Hepatic stellate cell (primary cell): Measurements from ENCODE around the gene KRTAP22-2.

Experiments
- DNase-seq: peaks from one replicate; pipeline ENCODE4 v3.0.0; 2011; ENCODE audit warnings: low spot score

The KRTAP22-2 gene

DNA sequence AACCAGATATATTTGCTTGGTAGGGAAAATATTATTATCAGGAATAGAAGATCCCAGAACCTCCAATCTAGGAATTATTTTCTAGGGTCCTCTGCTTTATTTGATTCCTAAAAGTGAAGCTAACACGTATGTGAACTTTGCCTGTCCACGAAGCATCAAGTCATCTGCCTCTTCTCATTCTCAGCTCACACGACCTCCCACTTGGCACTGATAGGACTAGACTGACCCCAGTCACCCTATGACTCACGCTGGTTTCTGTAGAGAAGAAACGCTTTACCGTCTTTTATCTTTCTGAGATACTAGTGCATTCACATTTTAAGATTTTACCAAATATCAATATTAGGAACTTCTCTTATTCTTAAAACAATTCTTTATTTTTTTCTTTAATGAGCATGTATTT, 27.1 kb downstream of the KRTAP22-2 start:
- no peak for DNase-seq

- DNase-seq: no peak
These were observed 28.2 kb downstream of the KRTAP22-2 start for GRCh38 chr21:30561957-30562356.

DNA sequence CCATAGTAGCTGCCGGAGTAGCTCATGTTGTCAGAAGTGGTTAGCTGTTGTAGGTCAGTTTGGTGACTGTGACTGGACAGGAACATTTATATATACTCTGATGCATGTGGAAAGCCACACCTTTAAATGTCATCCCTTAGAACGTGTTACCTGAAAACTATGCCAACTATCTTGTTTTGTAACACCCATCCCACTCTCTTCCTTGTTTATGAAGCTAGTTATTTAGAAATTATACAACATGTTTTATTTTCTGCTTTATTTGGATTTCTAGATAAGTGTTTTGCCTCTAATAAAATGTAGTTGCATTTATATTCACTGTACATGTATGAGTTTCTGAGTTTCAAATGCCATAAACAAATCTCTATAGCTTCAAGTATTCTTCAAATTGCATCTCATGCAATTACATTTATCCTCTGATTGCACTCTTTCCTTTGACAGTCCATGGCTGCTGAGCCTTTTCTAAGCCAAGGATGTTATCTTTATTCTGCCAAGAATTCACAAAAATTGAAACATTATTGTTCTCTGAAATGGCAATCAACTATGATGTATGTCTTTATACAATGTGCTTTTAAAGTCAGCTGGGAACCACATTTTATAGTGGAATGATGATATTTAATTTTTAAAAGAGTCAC, 28.8 kb downstream of the KRTAP22-2 start, which contains the start of gene KRTAP19-7:
Gene KRTAP19-7, minus strand, starts transcription at position 51 of the 632 bp plus-strand sequence. Its CDS starts 25 bp downstream, at position 26.
- DNase-seq: no peak

DNA sequence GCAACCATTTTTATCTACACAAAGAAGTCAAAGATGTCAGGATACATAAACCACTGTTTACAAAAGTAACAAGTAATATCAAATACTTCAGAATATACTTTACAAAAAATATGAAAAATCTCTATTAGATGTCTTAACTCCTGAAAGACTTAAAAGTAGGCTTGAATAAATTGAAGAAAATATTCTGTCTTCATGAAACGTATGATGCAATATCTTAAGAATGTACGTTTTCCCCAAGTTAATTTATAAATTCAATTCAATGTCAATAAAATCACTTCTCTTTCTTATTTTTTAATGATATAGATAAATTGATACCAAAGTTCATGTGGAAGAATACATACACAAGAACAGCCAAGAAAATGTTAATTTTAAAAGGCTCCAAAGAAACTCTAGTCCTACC, 35.1 kb downstream of the KRTAP22-2 start:
- DNase-seq: no peak

DNA sequence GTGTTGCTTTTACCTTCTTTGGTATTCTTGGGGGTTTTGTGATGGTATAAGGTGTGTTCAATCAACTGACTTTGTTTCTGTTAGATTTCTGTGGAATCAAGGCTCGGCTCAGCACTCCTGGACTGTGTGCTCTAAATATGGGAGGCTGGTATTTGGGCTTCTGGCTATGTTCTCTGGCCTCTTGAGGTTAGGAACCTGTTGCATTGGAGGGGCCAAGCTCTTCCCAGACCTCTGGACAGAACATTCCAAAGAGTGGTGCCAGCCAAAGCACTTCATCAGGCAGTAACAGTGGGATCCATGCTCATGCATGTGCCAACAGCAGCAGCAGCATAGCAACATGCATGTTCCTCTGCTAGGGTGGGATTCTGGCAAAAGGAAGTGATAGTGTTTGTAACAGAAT, 37.4 kb downstream of the KRTAP22-2 start:
- DNase-seq: no peak

DNA sequence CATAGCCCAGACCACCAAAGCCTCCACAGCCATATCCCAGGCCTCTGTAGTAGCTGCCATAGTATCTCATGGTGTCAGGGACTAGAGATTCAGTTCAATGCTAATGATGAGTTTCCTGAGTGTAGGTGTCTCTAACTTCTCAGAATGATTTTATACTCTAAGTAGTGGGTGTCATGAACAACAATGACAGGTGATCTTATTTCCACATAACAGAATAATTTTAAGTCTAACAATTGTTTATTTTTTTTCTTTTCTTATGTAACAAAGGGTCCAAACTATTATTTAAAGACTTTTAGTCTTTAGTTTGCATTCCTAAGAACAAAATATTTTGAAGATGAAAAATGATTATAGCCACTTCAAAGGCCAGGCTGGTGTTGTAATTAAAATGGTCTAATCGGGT, 48.4 kb downstream of the KRTAP22-2 start, which contains the start of gene KRTAP19-6:
Gene KRTAP19-6, minus strand, starts transcription at position 101 of the 400 bp plus-strand sequence. Its CDS starts 31 bp downstream, at position 70.
- no peak for DNase-seq
